A549 (cell line): ENCODE data around the gene SERPINA4. TPM values are rescaled to one million over a fixed set of nuclear protein-coding genes. Genes with fewer than 3 reads are reported as not detected.

Experiments used
- ATAC-seq, 2 experiments: fragments of 200-7000 bp in 1 of 2; fragments of >200 bp in 1 of 2; cut with Nextera tagmentation in 1 of 2; cut with Tn5 transposase in 1 of 2; 3 replicates each; pipeline versions ENCODE4 v1.8.0 to v1.9.1; 2018 to 2020; ENCODE audit warnings: mild to moderate bottlenecking in 1 of 2, moderate library complexity in 1 of 2
- CTCF ChIA-PET: fragments of 300-600 bp; sonication (Branson Sonifier 250); formaldehyde crosslinking; extraction: SDS; loops from one replicate; lab custom pipeline; 2021; ENCODE audit warnings: antibody characterized with exemption, inconsistent platforms; lab: Yijun Ruan, JAX
- POLR2A ChIA-PET: fragments of 350-600 bp; formaldehyde crosslinking; extraction: SDS; loops from one replicate; lab custom pipeline; 2021; ENCODE audit warnings: antibody characterized with exemption, inconsistent platforms; lab: Yijun Ruan, JAX
- DNase-seq, 2 experiments: peaks; one replicate each; pipeline versions ENCODE4 v3.0.0 to v3.0.0-alpha.2; 2011 to 2016; ENCODE audit warnings: low read depth in 1 of 2, low spot score in 1 of 2
- FAIRE-seq: peaks from 2 replicates; lab custom pipeline; 2011; peaks lifted over from hg19 to GRCh38; lab: Jason Lieb, UNC
- H3K27ac ChIP-seq, 2 experiments: fragments of >200 bp; sonication (Bioruptor Twin); formaldehyde crosslinking; 3 replicates each; pipeline ENCODE4 v1.5.1; 2016 to 2017
- H3K4me1 ChIP-seq: fragments of >200 bp; sonication (Bioruptor Twin); formaldehyde crosslinking; 3 replicates; pipeline ENCODE4 v1.6.1; 2016
- H3K4me2 ChIP-seq: fragments of >200 bp; sonication (Bioruptor Twin); formaldehyde crosslinking; 3 replicates; pipeline ENCODE4 v1.6.1; 2016
- H3K4me3 ChIP-seq: fragments of >200 bp; sonication (Bioruptor Twin); formaldehyde crosslinking; 3 replicates; pipeline ENCODE4 v1.5.1; 2016
- H3K9me3 ChIP-seq: fragments of >200 bp; sonication (Bioruptor Twin); formaldehyde crosslinking; 3 replicates; pipeline ENCODE4 v1.6.1; 2016
- BCL3 ChIP-seq: fragments of >200 bp; sonication (Bioruptor Twin); formaldehyde crosslinking; IDR thresholded peaks from 3 replicates; pipeline ENCODE4 v1.6.1; 2016
- BHLHE40 ChIP-seq: IDR thresholded peaks from 2 replicates; pipeline ENCODE4 v1.6.1; 2012; ENCODE audit warnings: low read depth, low read length, inconsistent platforms
- ELK1 ChIP-seq: fragments of 150-350 bp; IDR thresholded peaks from 2 replicates; pipeline ENCODE4 v1.6.1; 2014; ENCODE audit warnings: low read depth, mild to moderate bottlenecking, low read length
- ESRRA ChIP-seq: fragments of 150-350 bp; IDR thresholded peaks from 2 replicates; pipeline ENCODE4 v1.6.1; 2014; ENCODE audit warnings: mild to moderate bottlenecking, low read length, borderline replicate concordance
- FOSB ChIP-seq: fragments of 250-450 bp; sonication (Bioruptor Pico); IDR thresholded peaks from 2 replicates; pipeline ENCODE4 v1.5.0; 2020; ENCODE audit warnings: mild to moderate bottlenecking, moderate library complexity
- FOSL2 ChIP-seq, 2 experiments: fragments of 450-650 bp in 1 of 2; fragments of >200 bp in 1 of 2; sonication (Bioruptor Twin) in 1 of 2; formaldehyde crosslinking; IDR thresholded peaks; 2 replicates each; pipeline versions ENCODE4 v1.5.0 to v1.6.1; 2016 to 2020; ENCODE audit warnings: mild to moderate bottlenecking in 1 of 2, moderate library complexity in 1 of 2
- HDAC2 ChIP-seq: fragments of 200-600 bp; sonication (generic); IDR thresholded peaks from 2 replicates; pipeline ENCODE4 v1.6.1; 2016
- HEYL ChIP-seq: fragments of 250-450 bp; sonication (Bioruptor Pico); IDR thresholded peaks from 2 replicates; pipeline ENCODE4 v1.8.0; 2021; ENCODE audit warnings: mild to moderate bottlenecking, moderate library complexity
- JUNB ChIP-seq: fragments of >200 bp; sonication (Bioruptor Twin); formaldehyde crosslinking; IDR thresholded peaks from 2 replicates; pipeline ENCODE4 v1.6.1; 2016
- RARB ChIP-seq: fragments of 250-450 bp; sonication (Bioruptor Pico); IDR thresholded peaks from 2 replicates; pipeline ENCODE4 v1.8.0; 2021; ENCODE audit warnings: mild to moderate bottlenecking, moderate library complexity
- SREBF2 ChIP-seq: fragments of 450-650 bp; IDR thresholded peaks from 2 replicates; pipeline ENCODE4 v1.6.1; 2014; ENCODE audit warnings: mild to moderate bottlenecking, moderate library complexity
- ZC3H11A ChIP-seq: fragments of 450-650 bp; IDR thresholded peaks from 2 replicates; pipeline ENCODE4 v1.6.1; 2014; ENCODE audit warnings: antibody characterized with exemption, mild to moderate bottlenecking
- ZFP36 ChIP-seq: fragments of 450-650 bp; IDR thresholded peaks from 2 replicates; pipeline ENCODE4 v1.6.1; 2014; ENCODE audit warnings: borderline replicate concordance; ENCODE audit not compliant: partially characterized antibody
- ZSCAN20 ChIP-seq: fragments of 250-450 bp; sonication (Bioruptor Pico); IDR thresholded peaks from 2 replicates; pipeline ENCODE4 v1.8.0; 2022; ENCODE audit warnings: mild to moderate bottlenecking, moderate library complexity
- WGBS: methylation state at CpG from one replicate; pipeline ENCODE4 v1.1.6; 2017; ENCODE audit errors: missing lambda C conversion rate; 5-methylcytosine and 5-hydroxymethylcytosine counted together
- polyA plus RNA-seq, 4 experiments: library from polyadenylated mRNA; depleted of rRNA in 3 of 4; stranded (reverse); fragments of >200 nt; fragmentation: RNase III in 1 of 4; extraction: RNeasy Plus Mini Kit Qiagen cat#74134 plus additional on column Dnase treatment in 1 of 4; gene quantifications; 2 replicates in 3 of 4; 3 replicates in 1 of 4; pipeline ENCODE4 v1.2.3, GENCODE V29; 2011 to 2017
- TF ChIP-seq, protein P1 (sequence below): IDR thresholded peaks from 2 replicates; pipeline ENCODE4 v1.6.1; 2012
- TF ChIP-seq, protein P2 (sequence below): fragments of 200-600 bp; sonication (generic); IDR thresholded peaks from 2 replicates; pipeline ENCODE4 v1.6.1; 2016; ENCODE audit warnings: antibody characterized with exemption, mild to moderate bottlenecking, moderate library complexity

Gene SERPINA4
- polyA plus RNA-seq, 2 of the 4 experiments (the other 2 are of a cell fraction): 0.08 TPM; not detected in 1

GRCh38 chr14:94588311-94588710, 27.1 kb downstream of the SERPINA4 start:
- Histone ChIP-seq H3K4me2 (no peak overlapping the region), H3K27ac (no peak overlapping the region; a peak in 1 of 6 replicates), H3K9me3 (no peaks in the 10 kb centered on the region), H3K4me1 (peaks cover 2% of the 10 kb centered on the region), H3K4me3 (no peak overlapping the region)
- 83% methylated on average over 4 of the region's 4 CpGs for WGBS
- ChIA-PET CTCF (interaction anchor here (0.8 to 1.8 kb wide), 3 partner anchors 11 to 99 kb away, joined by 3 to 5 read pairs (median 3); no protein-coding TSS in a partner anchor), POLR2A (no interaction called here)
- FAIRE-seq (no peak), ATAC-seq (no peak), DNase-seq (no peak)
- TF ChIP-seq RARB (CRISPR knock-in tag): no peak
- TF ChIP-seq, protein P1, sequence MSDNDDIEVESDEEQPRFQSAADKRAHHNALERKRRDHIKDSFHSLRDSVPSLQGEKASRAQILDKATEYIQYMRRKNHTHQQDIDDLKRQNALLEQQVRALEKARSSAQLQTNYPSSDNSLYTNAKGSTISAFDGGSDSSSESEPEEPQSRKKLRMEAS: no peak
- no peak for TF ChIP-seq BCL3
- TF ChIP-seq, protein P2, sequence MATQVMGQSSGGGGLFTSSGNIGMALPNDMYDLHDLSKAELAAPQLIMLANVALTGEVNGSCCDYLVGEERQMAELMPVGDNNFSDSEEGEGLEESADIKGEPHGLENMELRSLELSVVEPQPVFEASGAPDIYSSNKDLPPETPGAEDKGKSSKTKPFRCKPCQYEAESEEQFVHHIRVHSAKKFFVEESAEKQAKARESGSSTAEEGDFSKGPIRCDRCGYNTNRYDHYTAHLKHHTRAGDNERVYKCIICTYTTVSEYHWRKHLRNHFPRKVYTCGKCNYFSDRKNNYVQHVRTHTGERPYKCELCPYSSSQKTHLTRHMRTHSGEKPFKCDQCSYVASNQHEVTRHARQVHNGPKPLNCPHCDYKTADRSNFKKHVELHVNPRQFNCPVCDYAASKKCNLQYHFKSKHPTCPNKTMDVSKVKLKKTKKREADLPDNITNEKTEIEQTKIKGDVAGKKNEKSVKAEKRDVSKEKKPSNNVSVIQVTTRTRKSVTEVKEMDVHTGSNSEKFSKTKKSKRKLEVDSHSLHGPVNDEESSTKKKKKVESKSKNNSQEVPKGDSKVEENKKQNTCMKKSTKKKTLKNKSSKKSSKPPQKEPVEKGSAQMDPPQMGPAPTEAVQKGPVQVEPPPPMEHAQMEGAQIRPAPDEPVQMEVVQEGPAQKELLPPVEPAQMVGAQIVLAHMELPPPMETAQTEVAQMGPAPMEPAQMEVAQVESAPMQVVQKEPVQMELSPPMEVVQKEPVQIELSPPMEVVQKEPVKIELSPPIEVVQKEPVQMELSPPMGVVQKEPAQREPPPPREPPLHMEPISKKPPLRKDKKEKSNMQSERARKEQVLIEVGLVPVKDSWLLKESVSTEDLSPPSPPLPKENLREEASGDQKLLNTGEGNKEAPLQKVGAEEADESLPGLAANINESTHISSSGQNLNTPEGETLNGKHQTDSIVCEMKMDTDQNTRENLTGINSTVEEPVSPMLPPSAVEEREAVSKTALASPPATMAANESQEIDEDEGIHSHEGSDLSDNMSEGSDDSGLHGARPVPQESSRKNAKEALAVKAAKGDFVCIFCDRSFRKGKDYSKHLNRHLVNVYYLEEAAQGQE: no peak
- no peak for TF ChIP-seq HDAC2
- TF ChIP-seq ZSCAN20 (CRISPR knock-in tag): no peak
- TF ChIP-seq ELK1: no peak
- TF ChIP-seq ESRRA: no peak
- TF ChIP-seq FOSB (CRISPR knock-in tag): no peak
- TF ChIP-seq ZFP36: no peak
- no peak for TF ChIP-seq SREBF2
- no peak for TF ChIP-seq HEYL (CRISPR knock-in tag)
- no peak for TF ChIP-seq JUNB

DNA sequence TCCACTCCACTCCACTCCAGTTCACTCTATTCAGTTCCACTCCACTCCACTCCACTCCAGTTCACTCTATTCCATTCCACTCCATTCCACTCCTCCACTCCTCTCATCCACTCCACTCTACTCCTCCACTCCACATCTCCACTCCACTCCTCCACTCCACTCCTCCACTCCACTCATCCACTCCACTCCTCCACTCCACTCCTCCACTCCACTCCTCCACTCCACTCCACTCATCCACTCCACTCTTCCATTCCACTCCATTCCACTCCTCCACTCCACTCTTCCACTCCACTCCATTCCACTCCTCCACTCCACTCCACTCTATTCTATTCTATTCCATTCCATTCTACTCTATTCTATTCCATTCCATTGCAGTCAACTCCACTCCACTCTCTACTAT, 29.8 kb downstream of the SERPINA4 start:
- ChIA-PET CTCF (no interaction called here), POLR2A (no interaction called here)
- Histone ChIP-seq H3K9me3 (no peaks in the 10 kb centered on the region), H3K4me2 (no peak overlapping the region), H3K4me3 (no peak overlapping the region), H3K4me1 (peaks cover 27% of the 10 kb centered on the region), H3K27ac (no peak overlapping the region)
- TF ChIP-seq BHLHE40: no peak
- no peak for TF ChIP-seq FOSL2 (IDR thresholded peaks at IDR 0.05)
- no peak for TF ChIP-seq FOSL2 (CRISPR knock-in tag; IDR thresholded peaks at IDR 0.05)
- TF ChIP-seq, protein P1: no peak
- TF ChIP-seq, protein P2: no peak
- TF ChIP-seq ZC3H11A: no peak
- TF ChIP-seq HDAC2: no peak
- no peak for TF ChIP-seq FOSB (CRISPR knock-in tag)
- DNase-seq (no peak), FAIRE-seq (no peak), ATAC-seq (no peak)
